HepG2 (cell line): ENCODE results near the gene RGS8. TPM values are rescaled to one million over a fixed set of nuclear protein-coding genes. Genes with fewer than 3 reads are reported as not detected.

Experiments used
- ATAC-seq: fragments of 200-7000 bp; cut with Tn5 transposase; 3 replicates; pipeline ENCODE4 v1.9.1; 2020; ENCODE audit warnings: mild to moderate bottlenecking, moderate library complexity
- BruUV-seq: library from RNA; stranded (reverse); fragments of 400-500 nt; replicated peaks from 2 replicates; lab custom pipeline; 2021; lab: Mats Ljungman, UMichigan
- CTCF ChIA-PET: fragments of 300-600 bp; formaldehyde crosslinking; extraction: SDS; loops from one replicate; lab custom pipeline; 2021; ENCODE audit warnings: low total read pairs, inconsistent platforms, low intra/inter-chr PET ratio; lab: Yijun Ruan, JAX
- POLR2A ChIA-PET: fragments of 350-600 bp; sonication (Branson Sonifier 250); formaldehyde crosslinking; loops from one replicate; lab custom pipeline; 2020; ENCODE audit warnings: antibody characterized with exemption, inconsistent platforms; lab: Yijun Ruan, JAX
- DNase-seq: peaks from one replicate; pipeline ENCODE4 v3.0.0-alpha.2; 2015; ENCODE audit warnings: low spot score
- FAIRE-seq: peaks from 3 replicates; lab custom pipeline; 2011; peaks lifted over from hg19 to GRCh38; lab: Jason Lieb, UNC
- H2AFZ ChIP-seq: one replicate; pipeline ENCODE4 v1.6.1; 2011; ENCODE audit warnings: low read length, inconsistent platforms
- H3K27ac ChIP-seq: fragments of 300-600 bp; 3 replicates; pipeline ENCODE4 v1.8.0; 2011; ENCODE audit warnings: mixed run types, mild to moderate bottlenecking, mixed read lengths, low read length, inconsistent platforms; ENCODE audit not compliant: insufficient read depth; ENCODE audit errors: extremely low read length
- H3K27me3 ChIP-seq, 2 experiments: fragments of 200-600 bp in 1 of 2; 2 replicates in 1 of 2; 3 replicates in 1 of 2; pipeline versions ENCODE4 v1.6.0 to v1.8.0; 2011; ENCODE audit warnings: low read length in 2 of 2, mild to moderate bottlenecking in 2 of 2, moderate library complexity in 2 of 2, inconsistent platforms in 1 of 2; ENCODE audit not compliant: insufficient read depth in 2 of 2, control insufficient read depth in 1 of 2
- H3K36me3 ChIP-seq, 2 experiments: fragments of 200-600 bp in 1 of 2; replicated peaks in 1 of 2; 2 replicates in 1 of 2; 3 replicates in 1 of 2; pipeline versions ENCODE4 v1.5.1 to v1.8.0; 2011; ENCODE audit warnings: low read length in 2 of 2, inconsistent platforms in 1 of 2; ENCODE audit not compliant: insufficient read depth in 2 of 2, control insufficient read depth in 1 of 2
- H3K4me1 ChIP-seq: 2 replicates; pipeline ENCODE4 v1.5.1; 2012; ENCODE audit warnings: low read length, inconsistent platforms; ENCODE audit not compliant: insufficient read depth
- H3K4me2 ChIP-seq: 2 replicates; pipeline ENCODE4 v1.6.0; 2011; ENCODE audit warnings: low read depth, low read length, inconsistent platforms
- H3K4me3 ChIP-seq, 3 experiments: fragments of 200-600 bp in 1 of 3; sonication (generic), shearing (Covaris generic) in 1 of 3; replicated peaks in 1 of 3; 2 replicates each; pipeline ENCODE4 v1.5.1; 2011 to 2016; ENCODE audit warnings: low read length in 3 of 3, inconsistent platforms in 2 of 3, low read depth in 2 of 3, mild to moderate bottlenecking in 2 of 3, control low read depth in 1 of 3, mixed read lengths in 1 of 3; ENCODE audit not compliant: insufficient read depth in 1 of 3
- H3K79me2 ChIP-seq: one replicate; pipeline ENCODE4 v1.6.1; 2011; ENCODE audit warnings: low read length, inconsistent platforms; ENCODE audit not compliant: insufficient read depth
- H3K9ac ChIP-seq: 2 replicates; pipeline ENCODE4 v1.6.0; 2011; ENCODE audit warnings: mild to moderate bottlenecking, low read depth, low read length, inconsistent platforms; ENCODE audit not compliant: insufficient read depth
- H3K9me3 ChIP-seq: 2 replicates; pipeline ENCODE4 v1.5.1; 2012; ENCODE audit warnings: mild to moderate bottlenecking, low read length
- H4K20me1 ChIP-seq: 2 replicates; pipeline ENCODE4 v1.6.0; 2011; ENCODE audit warnings: inconsistent platforms, mild to moderate bottlenecking, low read length, moderate library complexity; ENCODE audit not compliant: insufficient read depth
- KLF11 ChIP-seq: IDR thresholded peaks from 2 replicates; pipeline ENCODE4 v1.6.1; 2016; ENCODE audit warnings: missing compliant biosample characterization
- MAFF ChIP-seq: IDR thresholded peaks from 2 replicates; pipeline ENCODE4 v1.6.1; 2011; ENCODE audit warnings: low read depth, low read length, improper control_type of control experiment
- MAFK ChIP-seq, 2 experiments: IDR thresholded peaks in 1 of 2; conservative IDR thresholded peaks in 1 of 2; 2 replicates each; pipeline ENCODE4 v1.6.1; 2011; ENCODE audit warnings: improper control_type of control experiment in 2 of 2, low read length in 2 of 2
- SIX4 ChIP-seq: sonication (generic); formaldehyde crosslinking; IDR thresholded peaks from 2 replicates; pipeline ENCODE4 v1.4.0; 2020; ENCODE audit warnings: missing genetic modification reagents
- SMARCE1 ChIP-seq: fragments of 450-650 bp; IDR thresholded peaks from 2 replicates; pipeline ENCODE4 v1.6.1; 2017; ENCODE audit warnings: borderline replicate concordance
- TCF12 ChIP-seq, 2 experiments: fragments of 450-650 bp in 1 of 2; sonication (generic) in 1 of 2; formaldehyde crosslinking in 1 of 2; IDR thresholded peaks; 2 replicates each; pipeline versions ENCODE4 v1.6.1 to v1.8.0; 2017 to 2022; ENCODE audit warnings: antibody characterized with exemption in 1 of 2, mild to moderate bottlenecking in 1 of 2, missing genetic modification reagents in 1 of 2, moderate library complexity in 1 of 2
- ZNF292 ChIP-seq: sonication (generic); formaldehyde crosslinking; IDR thresholded peaks from 2 replicates; pipeline ENCODE4 v1.8.1; 2022; ENCODE audit warnings: mild to moderate bottlenecking, low read depth, missing genetic modification reagents, borderline replicate concordance
- ZNF570 ChIP-seq: sonication (generic); formaldehyde crosslinking; IDR thresholded peaks from 2 replicates; pipeline ENCODE4 v1.4.0; 2020; ENCODE audit warnings: mild to moderate bottlenecking, missing genetic modification reagents, borderline replicate concordance
- ZNF768 ChIP-seq: sonication (generic); formaldehyde crosslinking; IDR thresholded peaks from 2 replicates; pipeline ENCODE4 v1.4.0; 2020; ENCODE audit warnings: missing genetic modification reagents
- WGBS: methylation state at CpG from one replicate; pipeline ENCODE4 v1.1.6; 2017; ENCODE audit warnings: low lambda C conversion rate; 5-methylcytosine and 5-hydroxymethylcytosine counted together
- in situ Hi-C: cut with HindIII; loops from 2 replicates; pipeline ENCODE4 v1.10.0; 2017; ENCODE audit warnings: low pct_unique_long_range_greater_than_20kb; ENCODE audit not compliant: extremely low pct_ligation_motif_present
- intact Hi-C: fragments of 100-400 bp; cut with micrococcal nuclease; formaldehyde crosslinking; loops from one replicate; pipeline ENCODE4 v1.10.0; 2022; ENCODE audit not compliant: unreplicated experiment
- polyA plus RNA-seq, 8 experiments: library from polyadenylated mRNA; depleted of rRNA in 3 of 8; stranded (reverse) in 7 of 8; unstranded in 1 of 8; fragments of >200 nt; fragmentation: Illumina TruSeq in 4 of 8; extraction: Trizol in 4 of 8; gene quantifications; 2 replicates each; pipeline versions ENCODE4 v1.2.1 to v1.2.3, GENCODE V29; 2011 to 2016; ENCODE audit warnings: low read depth in 4 of 8, missing spikeins in 1 of 8, mixed read lengths in 1 of 8; ENCODE audit not compliant: insufficient read depth in 1 of 8
- total RNA-seq, 5 experiments: library from RNA; depleted of rRNA; stranded (reverse); fragments of >200 nt; fragmentation: Illumina TruSeq; extraction: Trizol; gene quantifications; 2 replicates each; pipeline ENCODE4 v1.2.3, GENCODE V29; 2016; ENCODE audit warnings: low read depth in 1 of 5
- TF ChIP-seq, protein P1 (sequence below): sonication (generic); formaldehyde crosslinking; IDR thresholded peaks from 2 replicates; pipeline ENCODE4 v1.5.0; 2020; ENCODE audit warnings: mild to moderate bottlenecking, low read depth, missing genetic modification reagents, borderline replicate concordance
- TF ChIP-seq, protein P2 (sequence below): sonication (generic); formaldehyde crosslinking; IDR thresholded peaks from 2 replicates; pipeline ENCODE4 v1.8.1; 2023; ENCODE audit warnings: mild to moderate bottlenecking, missing genetic modification reagents

The RGS8 gene
- total and polyA plus RNA-seq, 2 of the 13 experiments (the other 11 are each of a cell fraction or from before 2014, with no cell fraction given) = not detected

DNA sequence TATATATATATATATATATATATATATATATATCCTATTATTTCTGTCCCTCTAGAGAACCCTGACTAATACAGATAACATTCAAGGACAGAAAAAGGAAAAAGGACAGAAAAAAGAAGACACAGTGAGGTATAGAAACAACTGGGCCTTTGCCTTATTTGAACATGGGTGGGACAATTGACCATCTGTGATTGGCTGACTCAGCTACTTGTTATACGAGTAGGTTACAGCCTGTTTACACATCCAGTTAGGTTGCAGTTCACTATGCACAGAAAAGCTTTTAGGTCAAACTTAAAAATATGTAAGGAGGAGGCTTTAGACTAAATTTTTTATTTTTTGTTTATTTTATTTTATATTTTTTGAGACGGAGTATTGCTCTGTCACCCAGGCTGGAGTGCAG, 39.8 kb upstream of the RGS8 start:
- Histone ChIP-seq H3K4me3 (no peak overlapping the region), H3K4me2 (no peak overlapping the region), H2AFZ (no peak overlapping the region), H3K9ac (no peak overlapping the region), H3K27me3 (no peaks in the 10 kb centered on the region), H3K4me1 (no peaks in the 10 kb centered on the region), H3K27ac (no peak overlapping the region), H3K79me2 (no peaks in the 10 kb centered on the region), H4K20me1 (no peaks in the 10 kb centered on the region), H3K36me3 (no peaks in the 10 kb centered on the region), H3K9me3 (no peaks in the 10 kb centered on the region)
- FAIRE-seq = no peak
- ChIA-PET POLR2A (no interaction called here), CTCF (no interaction called here)
- intact Hi-C loops = no loop called here
- no TSS peak for BruUV-seq
- 55% methylated on average over 2 of the region's 2 CpGs for WGBS
- ATAC-seq = no peak
- in situ Hi-C loops = no loop called here
- no peak for DNase-seq
- TF ChIP-seq MAFF (peak; percentile 33; the same call in 1 of the 2 replicates), SMARCE1 (no peak), ZNF292 (no peak), ZNF570 (CRISPR knock-in tag) (no peak), SIX4 (CRISPR knock-in tag) (no peak), KLF11 (CRISPR knock-in tag) (no peak), MAFK (conservative IDR thresholded peaks at IDR 0.05 in 1 of 2, IDR thresholded peaks at IDR 0.05 in 1 of 2; ENCODE audit: low read length in 2 of 2) (peak in 1 of 2 experiments; percentile 70; a peak in 2 of 4 replicates), ZNF768 (no peak), TCF12 (IDR thresholded peaks at IDR 0.05) (no peak), TCF12 (CRISPR knock-in tag; IDR thresholded peaks at IDR 0.05) (no peak)
- TF ChIP-seq, protein P1, sequence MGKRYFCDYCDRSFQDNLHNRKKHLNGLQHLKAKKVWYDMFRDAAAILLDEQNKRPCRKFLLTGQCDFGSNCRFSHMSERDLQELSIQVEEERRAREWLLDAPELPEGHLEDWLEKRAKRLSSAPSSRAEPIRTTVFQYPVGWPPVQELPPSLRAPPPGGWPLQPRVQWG (CRISPR knock-in tag) = no peak
- TF ChIP-seq, protein P2, sequence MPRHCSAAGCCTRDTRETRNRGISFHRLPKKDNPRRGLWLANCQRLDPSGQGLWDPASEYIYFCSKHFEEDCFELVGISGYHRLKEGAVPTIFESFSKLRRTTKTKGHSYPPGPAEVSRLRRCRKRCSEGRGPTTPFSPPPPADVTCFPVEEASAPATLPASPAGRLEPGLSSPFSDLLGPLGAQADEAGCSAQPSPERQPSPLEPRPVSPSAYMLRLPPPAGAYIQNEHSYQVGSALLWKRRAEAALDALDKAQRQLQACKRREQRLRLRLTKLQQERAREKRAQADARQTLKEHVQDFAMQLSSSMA (CRISPR knock-in tag) = no peak
